NCI-H748 treated with DMSO at 0.1 percent for 48 hours (cell line): ENCODE measurements around the gene RBKS.

Experiments used
- DNase-seq: peaks from one replicate; lab custom pipeline; 2025; lab: John Stamatoyannopoulos, UW

The RBKS gene

DNA sequence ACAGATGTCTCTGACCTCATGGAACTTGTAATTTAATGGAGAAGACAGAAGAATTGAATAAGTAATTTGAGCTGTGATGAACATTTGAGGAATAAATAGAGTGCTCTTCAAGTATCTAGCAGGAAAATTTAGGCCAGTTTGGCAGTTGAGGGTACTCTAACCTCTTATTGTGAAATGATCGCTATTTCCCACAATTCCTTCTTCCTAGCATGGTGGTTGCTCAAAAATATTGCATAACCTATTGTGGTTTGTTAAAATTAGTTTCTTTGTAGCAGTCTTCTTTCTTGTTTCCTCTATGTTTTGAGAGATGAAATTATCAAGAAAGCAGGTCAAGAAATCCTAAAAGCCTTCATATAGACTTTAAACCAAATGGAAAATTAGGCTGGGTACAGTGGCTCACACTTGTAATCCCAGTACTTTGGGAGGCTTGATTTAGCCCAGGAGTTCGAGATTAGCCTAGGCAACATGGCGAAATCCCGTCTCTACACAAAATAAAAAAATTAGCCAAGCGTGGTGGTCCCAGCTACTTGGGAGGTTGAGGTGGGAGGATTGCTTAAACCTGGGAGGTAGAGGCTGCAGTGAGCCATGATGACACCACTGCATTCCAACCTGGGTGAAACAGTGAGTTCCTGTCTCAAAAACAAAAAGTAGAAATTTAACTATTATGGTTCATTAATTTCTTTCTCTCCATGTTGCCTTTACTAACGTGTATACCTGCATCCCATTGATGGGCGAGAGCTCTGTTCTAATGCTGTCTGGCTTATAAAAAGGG is 58.7 kb downstream of the RBKS start:
- no peak for DNase-seq

DNA sequence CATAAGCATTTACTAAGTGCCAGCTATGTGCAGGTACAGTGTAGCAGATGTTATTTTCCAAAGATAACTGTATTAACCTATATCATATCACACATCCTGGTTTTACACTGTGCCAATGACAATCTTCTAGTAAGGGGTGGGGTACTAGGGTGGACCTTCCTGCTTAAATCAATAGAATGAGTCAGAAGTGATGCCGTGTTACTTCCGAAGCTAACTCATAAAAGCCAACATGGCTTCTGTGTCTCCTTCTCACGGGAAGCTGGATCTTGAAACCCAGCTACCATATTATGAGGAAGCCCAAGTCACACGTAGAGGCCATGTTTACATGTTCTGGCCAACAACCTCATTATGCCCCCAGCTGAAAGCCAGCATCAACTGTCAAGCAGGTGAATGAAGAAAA is 59.5 kb downstream of the RBKS start:
- DNase-seq: no peak

GRCh38 chr2:27829791-27830190 is 60.4 kb downstream of the RBKS start:
- no peak for DNase-seq

GRCh38 chr2:27828305-27828704 is 61.9 kb downstream of the RBKS start:
- DNase-seq: no peak

DNA sequence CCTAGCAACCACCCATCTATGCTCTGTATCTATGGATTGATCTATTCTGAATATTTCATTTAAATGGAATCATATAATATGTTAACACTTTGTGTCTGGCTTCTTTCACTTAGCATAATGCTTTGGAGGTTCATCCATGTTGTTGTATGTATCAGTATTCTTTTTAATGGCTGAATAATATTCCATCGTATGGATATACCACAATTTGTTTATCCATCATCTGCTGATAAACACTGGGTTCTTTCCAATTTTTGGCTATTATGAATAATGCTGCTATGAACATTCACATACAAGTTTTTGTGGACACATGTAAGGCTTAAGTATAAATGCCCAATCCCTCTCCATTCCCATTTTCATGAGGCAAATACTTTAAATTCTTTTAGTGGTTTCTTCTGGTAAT is 65.8 kb downstream of the RBKS start:
- DNase-seq: no peak

- DNase-seq: no peak
Observed at GRCh38 chr2:27823569-27823968, 66.6 kb downstream of the RBKS start.

DNA sequence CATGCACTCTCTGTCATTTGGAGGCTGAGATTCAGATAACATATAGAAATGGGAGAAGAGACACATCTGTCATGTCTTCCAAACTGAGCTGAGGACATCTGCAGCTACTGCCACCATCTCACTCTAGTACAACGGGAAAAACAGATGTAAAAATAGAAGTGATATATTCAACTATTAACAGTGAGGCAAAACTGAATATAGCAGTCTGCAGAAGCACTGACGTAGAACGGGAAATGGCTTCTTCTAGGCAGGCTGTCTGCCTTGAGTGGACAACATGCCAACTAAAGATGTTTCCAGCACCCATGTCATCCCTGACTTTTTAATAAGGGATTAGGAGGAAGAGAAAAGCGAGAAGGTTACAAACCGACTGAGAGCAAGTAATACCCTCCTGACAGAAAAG is 67.1 kb downstream of the RBKS start:
- DNase-seq: no peak

- no peak for DNase-seq
Observed at GRCh38 chr2:27822049-27822448, 68.1 kb downstream of the RBKS start.

GRCh38 chr2:27815860-27816438 is 74.2 kb downstream of the RBKS start:
- DNase-seq: no peak

DNA sequence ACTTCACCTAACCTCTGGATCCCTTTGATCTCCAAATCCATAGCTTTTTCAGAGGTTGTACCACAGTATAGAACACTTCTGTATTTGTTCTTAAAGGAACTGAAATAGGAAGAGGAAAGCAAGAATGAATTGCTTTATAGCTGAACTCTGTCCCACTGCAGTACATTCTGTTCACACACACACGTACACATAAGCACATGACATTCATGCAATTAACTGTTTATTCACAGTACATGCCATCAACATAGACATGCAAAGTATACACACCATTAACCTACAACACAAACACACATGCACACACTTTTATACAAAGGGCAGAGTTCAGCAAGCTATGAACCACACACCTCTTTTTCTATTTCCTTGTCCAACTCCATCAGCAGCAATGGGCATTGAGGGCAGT is 75.4 kb downstream of the RBKS start:
- no peak for DNase-seq

GRCh38 chr2:27811768-27812167 is 78.4 kb downstream of the RBKS start:
- no peak for DNase-seq

DNA sequence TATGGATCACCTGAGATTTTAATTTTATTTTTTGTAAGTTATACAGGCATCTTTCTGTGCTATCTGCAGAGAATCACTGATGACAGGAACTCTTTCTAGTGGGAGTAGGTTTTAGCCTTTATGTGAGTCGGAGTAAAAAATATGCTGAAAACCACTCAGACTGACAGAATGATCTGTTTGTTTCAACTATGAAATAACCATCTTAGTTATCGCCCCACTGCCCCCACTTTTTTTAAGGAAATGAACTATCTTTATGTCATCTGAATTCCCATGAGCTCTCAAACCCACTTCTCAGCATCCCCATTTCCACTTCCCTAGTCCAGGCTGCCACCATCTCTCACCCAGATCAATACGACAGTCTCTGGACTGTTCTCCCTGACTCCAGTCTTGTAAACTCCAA is 79.7 kb downstream of the RBKS start:
- no peak for DNase-seq

DNA sequence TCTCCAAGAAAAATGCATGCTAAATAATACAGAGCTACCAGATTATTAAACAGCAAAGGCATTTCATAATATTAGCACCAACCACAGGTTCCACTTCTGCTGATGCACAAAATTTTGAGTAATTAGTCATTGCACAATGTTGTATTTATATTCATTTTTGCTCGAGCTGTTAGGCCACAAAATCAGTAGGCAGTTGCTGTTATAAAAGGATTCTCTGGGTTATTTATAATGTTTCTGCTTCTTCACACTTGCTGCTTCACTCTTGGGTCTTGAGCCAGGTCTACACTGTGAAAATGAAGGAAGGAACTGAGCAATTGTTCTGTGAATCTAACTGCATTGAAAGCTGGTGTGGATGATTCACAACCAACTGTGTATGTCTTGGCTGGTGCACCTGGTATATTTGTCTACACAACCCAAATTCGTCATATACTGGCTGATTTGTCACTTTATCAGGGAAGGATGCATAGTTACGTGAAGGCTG is 80.4 kb downstream of the RBKS start:
- DNase-seq: no peak

DNA sequence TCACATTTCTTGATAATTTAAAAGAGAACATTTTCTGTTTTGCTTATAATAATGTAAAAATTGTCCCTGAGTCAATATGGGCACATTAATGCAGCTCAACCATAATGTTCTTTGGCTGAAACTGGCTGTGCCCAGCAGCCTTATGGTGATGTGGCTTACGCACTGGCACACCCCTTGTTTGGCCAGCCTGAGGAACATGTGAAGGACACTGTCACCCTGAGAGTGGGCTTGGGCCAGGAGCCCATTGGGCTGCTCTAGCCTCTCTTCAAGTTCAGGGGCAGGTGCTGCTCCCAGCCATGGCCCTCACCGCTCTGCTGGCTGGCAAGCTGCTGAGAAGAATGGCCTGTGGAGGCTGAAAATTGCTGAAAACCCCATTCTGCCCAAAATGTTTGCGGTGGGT is 81.2 kb downstream of the RBKS start:
- DNase-seq: no peak

DNA sequence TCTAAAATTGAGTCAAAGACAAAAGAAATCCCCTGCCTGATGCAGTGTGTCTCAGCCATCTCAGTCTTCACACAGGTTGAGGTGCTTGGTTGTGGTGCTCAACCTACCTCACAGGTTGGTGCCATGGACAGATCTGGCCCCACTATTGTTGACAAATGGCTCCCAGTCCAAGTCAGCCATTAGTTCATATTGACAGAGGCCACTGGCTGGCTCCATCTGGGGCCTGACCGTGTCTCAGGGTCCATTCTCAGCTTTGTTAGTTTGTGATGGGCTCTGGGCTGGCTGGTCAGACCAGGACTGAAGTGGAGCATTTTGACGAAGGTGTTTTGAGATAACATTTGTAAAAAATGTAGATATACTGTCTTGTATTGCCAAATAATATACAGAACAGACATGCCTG is 81.8 kb downstream of the RBKS start:
- no peak for DNase-seq

DNA sequence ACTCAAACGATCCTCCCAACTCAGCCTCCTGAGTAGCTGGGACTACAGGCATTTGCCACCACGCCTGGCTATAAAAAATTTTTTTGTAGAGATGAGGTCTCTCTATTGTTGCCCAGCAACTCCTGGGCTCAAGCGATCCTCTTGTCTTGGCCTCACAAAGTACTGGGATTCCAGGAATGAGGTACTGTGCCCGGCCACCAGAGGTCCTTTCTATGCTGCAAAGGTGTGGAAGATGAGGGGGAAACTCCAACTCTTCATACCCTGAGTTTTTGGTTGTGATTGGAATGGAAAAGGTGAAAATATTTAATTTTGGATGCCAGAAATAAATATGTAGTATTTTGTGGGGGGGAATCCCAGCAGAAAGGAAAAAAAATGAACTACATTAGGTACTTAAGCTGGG is 82.7 kb downstream of the RBKS start:
- DNase-seq: no peak

- no peak for DNase-seq
Observed at GRCh38 chr2:27806311-27807059, 83.7 kb downstream of the RBKS start.

DNA sequence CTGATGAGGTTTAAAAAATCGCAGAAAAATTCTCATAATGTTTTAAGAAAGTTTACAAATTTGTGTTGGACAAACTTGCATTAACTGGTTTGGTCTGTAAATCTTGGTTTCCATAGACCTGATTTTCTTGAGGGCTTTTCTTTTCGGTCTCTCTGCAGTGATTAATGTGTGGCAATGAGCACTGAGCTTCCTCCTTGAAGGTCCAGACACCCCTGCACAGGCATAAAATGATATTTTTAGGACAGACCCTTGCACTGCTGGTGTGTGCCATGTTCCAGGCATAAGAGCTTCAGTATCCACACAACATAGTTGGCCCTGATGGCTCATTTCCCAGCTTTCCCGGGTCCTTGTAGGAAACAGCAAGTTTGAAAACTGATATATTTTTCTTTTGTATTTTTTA is 85.0 kb downstream of the RBKS start:
- no peak for DNase-seq

GRCh38 chr2:27804146-27804545 is 86.0 kb downstream of the RBKS start:
- no peak for DNase-seq

DNA sequence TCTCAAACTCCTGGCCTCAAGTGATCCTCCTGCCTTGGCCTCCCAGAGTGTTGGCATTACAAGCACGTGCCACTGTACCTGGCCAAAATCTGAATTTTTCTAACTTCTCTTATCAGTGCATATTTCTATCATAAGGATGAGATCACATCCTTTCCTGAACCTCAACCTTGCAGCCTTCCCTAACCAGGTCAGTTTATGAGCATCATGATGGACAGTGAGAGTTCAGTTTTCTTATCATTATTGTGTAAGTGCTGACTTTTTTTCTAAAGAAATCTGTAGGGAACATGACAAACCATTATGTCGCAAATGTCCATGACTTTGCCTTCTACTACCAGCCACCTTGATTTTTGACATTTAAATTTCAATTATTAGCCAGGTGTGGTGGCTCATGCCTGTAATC is 87.1 kb downstream of the RBKS start:
- no peak for DNase-seq

DNA sequence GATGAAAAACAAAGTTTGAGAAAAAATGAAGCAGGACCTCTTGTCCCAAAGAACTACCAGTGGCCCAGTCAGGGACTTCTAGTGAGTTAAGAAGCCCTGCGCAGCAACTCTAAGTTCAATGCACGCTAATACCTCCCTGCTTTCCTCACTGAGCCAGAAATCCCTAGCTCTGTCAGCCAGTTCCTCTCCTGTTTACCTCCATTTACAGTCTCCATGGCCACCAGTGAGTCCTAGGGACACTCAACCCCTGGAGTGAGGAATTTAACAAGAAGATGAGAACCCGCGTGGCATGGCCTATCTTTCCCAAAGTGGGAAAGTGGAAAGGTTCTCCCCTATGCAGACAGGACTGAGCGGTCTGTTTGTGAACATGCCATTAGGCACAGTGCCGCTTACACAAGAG is 87.6 kb downstream of the RBKS start:
- no peak for DNase-seq

DNA sequence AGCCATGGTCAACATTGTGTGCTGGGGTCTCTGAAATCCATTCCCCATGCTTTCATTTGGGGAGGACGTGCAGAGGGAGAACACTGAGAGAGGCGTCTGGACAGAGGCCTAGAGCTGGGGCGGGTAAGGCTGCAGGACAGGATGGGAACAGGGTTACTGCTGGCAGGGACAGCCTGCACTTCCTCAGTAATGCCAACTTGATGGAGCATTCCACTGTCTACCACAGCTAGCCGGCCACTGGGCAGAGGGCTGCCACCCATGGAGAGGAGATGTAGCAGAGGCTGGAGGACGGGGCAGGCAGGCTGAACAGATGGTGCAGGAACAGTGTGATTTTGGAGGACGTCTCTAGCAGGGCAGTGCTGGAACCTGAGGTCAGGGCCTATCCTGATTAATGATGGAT is 89.3 kb downstream of the RBKS start:
- no peak for DNase-seq

DNA sequence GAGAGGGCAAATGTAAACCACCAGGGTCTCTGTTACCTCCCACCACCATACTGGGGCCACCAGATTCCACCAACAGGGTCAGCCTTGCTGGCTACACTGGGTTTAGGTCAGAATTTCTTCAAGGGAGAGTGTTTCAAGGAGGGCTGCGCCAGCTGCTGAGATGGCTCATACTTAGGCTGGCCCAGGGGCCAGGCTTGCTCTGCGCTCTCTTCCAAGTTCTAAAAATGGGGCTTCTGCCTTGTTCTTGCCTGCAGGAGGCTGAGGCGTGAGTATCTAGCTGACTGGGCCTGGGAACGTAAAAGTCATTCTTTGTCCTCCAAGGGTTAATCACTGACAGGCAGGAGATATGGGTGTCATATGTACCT is 90.6 kb downstream of the RBKS start:
- no peak for DNase-seq
